ENCODE data around the gene PLA2G4E. TPM values are rescaled to one million over a fixed set of nuclear protein-coding genes. Genes with fewer than 3 reads are reported as not detected.

PLA2G4E gene
- total RNA-seq, 2 experiments from 2014 or later, result not detected

- Mint-ChIP-seq H3K27ac (no peak overlapping the region), H3K36me3 (ENCODE audit: low read depth) (no peaks in the 10 kb centered on the region), H3K9me3 (no peaks in the 10 kb centered on the region)
Measured at GRCh38 chr15:41995476-41995855, 25.4 kb downstream of the PLA2G4E start.

GRCh38 chr15:41994772-41995475 is 25.9 kb downstream of the PLA2G4E start:
- ChIA-PET CTCF (no interaction called here), POLR2A (no interaction called here)
- TF ChIP-seq CTCF (IDR thresholded peaks at IDR 0.05), result no peak
- H3K4me1 ChIP-seq (ENCODE audit: insufficient read depth, low read length), result no peaks in the 10 kb centered on the region
- Mint-ChIP-seq H3K36me3 (ENCODE audit: low read depth) (no peaks in the 10 kb centered on the region), H3K4me1 (ENCODE audit: low read depth) (no peaks in the 10 kb centered on the region), H3K4me3 (no peak overlapping the region), H3K9me3 (no peaks in the 10 kb centered on the region), H3K27ac (no peak overlapping the region), H3K27me3 (no peaks in the 10 kb centered on the region)
- no peak overlapping the region for H3K27ac ChIP-seq (ENCODE audit: low read depth in 1 of 2, low read length in 2 of 2)
- intact Hi-C loops (cut with DNase I, micrococcal nuclease), result no loop called here
- no peak overlapping the region for H3K4me3 ChIP-seq (ENCODE audit: low read length)
- DNase-seq (no peak), ATAC-seq (ENCODE audit: poor library complexity) (no peak)
- H3K27me3 ChIP-seq (ENCODE audit: control insufficient read depth in 1 of 2, insufficient read depth in 2 of 2, low read length in 2 of 2), result no peaks in the 10 kb centered on the region
- no peaks in the 10 kb centered on the region for H3K9me3 ChIP-seq (ENCODE audit: control insufficient read depth in 1 of 2, insufficient read depth in 1 of 2, low read length in 2 of 2)
- H3K36me3 ChIP-seq (ENCODE audit: insufficient read depth, low read length), result no peaks in the 10 kb centered on the region

More at GRCh38 chr15:41995476-41995855, 25.4 kb downstream of the PLA2G4E start:
- H3K9me3 ChIP-seq (ENCODE audit: control insufficient read depth in 1 of 2, insufficient read depth in 1 of 2, low read length in 2 of 2), result no peaks in the 10 kb centered on the region
- ChIA-PET POLR2A (no interaction called here), CTCF (no interaction called here)
- no peak overlapping the region for H3K4me3 ChIP-seq (ENCODE audit: low read length)
- DNase-seq (no peak), ATAC-seq (ENCODE audit: poor library complexity) (no peak)
- H3K27me3 ChIP-seq (ENCODE audit: control insufficient read depth in 1 of 2, insufficient read depth in 2 of 2, low read length in 2 of 2), result no peaks in the 10 kb centered on the region
- no peak overlapping the region for H3K27ac ChIP-seq (ENCODE audit: low read depth in 1 of 2, low read length in 2 of 2)
- H3K4me1 Mint-ChIP-seq (ENCODE audit: low read depth), result no peaks in the 10 kb centered on the region
- TF ChIP-seq CTCF (IDR thresholded peaks at IDR 0.05), result no peak
- H3K36me3 ChIP-seq (ENCODE audit: insufficient read depth, low read length), result no peaks in the 10 kb centered on the region
- H3K4me3 Mint-ChIP-seq, result no peak overlapping the region
- intact Hi-C loops (cut with DNase I, micrococcal nuclease), result no loop called here
- H3K4me1 ChIP-seq (ENCODE audit: insufficient read depth, low read length), result no peaks in the 10 kb centered on the region
- H3K27me3 Mint-ChIP-seq, result no peaks in the 10 kb centered on the region

- Histone ChIP-seq H3K27me3 (ENCODE audit: control insufficient read depth in 1 of 2, insufficient read depth in 2 of 2, low read length in 2 of 2) (no peaks in the 10 kb centered on the region), H3K4me3 (ENCODE audit: low read length) (no peak overlapping the region), H3K36me3 (ENCODE audit: insufficient read depth, low read length) (no peaks in the 10 kb centered on the region), H3K27ac (ENCODE audit: low read depth in 1 of 2, low read length in 2 of 2) (no peak overlapping the region), H3K4me1 (ENCODE audit: insufficient read depth, low read length) (peaks cover 2% of the 10 kb centered on the region), H3K9me3 (ENCODE audit: control insufficient read depth in 1 of 2, insufficient read depth in 1 of 2, low read length in 2 of 2) (no peaks in the 10 kb centered on the region)
- H3K27me3 Mint-ChIP-seq, result no peaks in the 10 kb centered on the region
- ATAC-seq (ENCODE audit: poor library complexity) (no peak), DNase-seq (no peak)
- ChIA-PET CTCF (interaction anchor here (0.6 kb wide), 1 partner anchor 58 kb away, joined by 4 read pairs; no protein-coding TSS in a partner anchor), POLR2A (no interaction called here)
- intact Hi-C loops (cut with DNase I, micrococcal nuclease), result no loop called here
- H3K36me3 Mint-ChIP-seq (ENCODE audit: low read depth), result no peaks in the 10 kb centered on the region
- no peaks in the 10 kb centered on the region for H3K9me3 Mint-ChIP-seq
- TF ChIP-seq CTCF (IDR thresholded peaks at IDR 0.05), result no peak
- no peak overlapping the region for H3K4me3 Mint-ChIP-seq
- H3K4me1 Mint-ChIP-seq (ENCODE audit: low read depth), result no peaks in the 10 kb centered on the region
- H3K27ac Mint-ChIP-seq, result no peak overlapping the region
Measured at GRCh38 chr15:41994171-41994650, 26.6 kb downstream of the PLA2G4E start.

Measured in CD4-positive, alpha-beta T cell (primary cell).